Measurements from ENCODE around the gene NBAS.
"Not testable (repeated sequence)": the region's sequence is repeated elsewhere in the genome, so short reads cannot be mapped to it uniquely, and the experiment has no call there.

NBAS gene

GRCh38 chr2:15533860-15534480 is 27.2 kb downstream of the NBAS start:
- in situ Hi-C loops (cut with MboI; ENCODE audit: low sequenced_read_pairs) = no loop called here

- in situ Hi-C loops (cut with MboI; ENCODE audit: low sequenced_read_pairs) = no loop called here
Observed at GRCh38 chr2:15532996-15533395, 28.1 kb downstream of the NBAS start.

- in situ Hi-C loops (cut with MboI; ENCODE audit: low sequenced_read_pairs) = no loop called here
Observed at GRCh38 chr2:15531095-15531854, 29.9 kb downstream of the NBAS start.

DNA sequence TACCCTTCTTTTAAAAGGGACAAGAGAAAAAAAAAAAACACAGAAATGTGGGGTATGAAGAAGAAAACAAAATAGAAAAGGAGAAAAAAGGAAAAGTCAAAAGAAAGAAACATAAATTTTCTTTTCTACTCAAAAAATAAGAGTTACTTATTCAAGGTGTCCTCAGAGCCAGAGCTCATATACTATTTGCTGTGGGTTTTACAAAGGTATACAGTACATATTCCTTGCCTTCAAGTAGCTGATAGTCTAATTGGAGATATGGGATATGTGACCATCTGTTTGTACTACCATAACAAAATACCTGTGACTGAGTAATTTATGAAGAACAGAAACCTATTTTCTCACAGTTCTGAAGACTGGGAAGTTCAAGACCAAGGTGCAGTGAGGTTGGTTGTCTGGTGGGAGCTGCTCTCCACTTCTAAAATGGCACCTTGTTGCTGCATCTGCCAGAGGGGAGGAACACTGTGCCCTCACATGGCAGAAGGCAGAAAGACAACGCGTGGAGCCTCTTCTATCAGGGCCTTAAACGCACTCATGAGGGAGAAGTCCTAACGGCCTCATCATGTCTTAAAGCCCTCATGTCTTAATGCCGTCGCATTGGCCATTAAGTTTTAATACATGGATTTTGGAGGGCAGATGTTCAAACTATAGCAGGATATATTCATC is 33.9 kb downstream of the NBAS start:
- in situ Hi-C loops (cut with MboI; ENCODE audit: low sequenced_read_pairs) = no loop called here

DNA sequence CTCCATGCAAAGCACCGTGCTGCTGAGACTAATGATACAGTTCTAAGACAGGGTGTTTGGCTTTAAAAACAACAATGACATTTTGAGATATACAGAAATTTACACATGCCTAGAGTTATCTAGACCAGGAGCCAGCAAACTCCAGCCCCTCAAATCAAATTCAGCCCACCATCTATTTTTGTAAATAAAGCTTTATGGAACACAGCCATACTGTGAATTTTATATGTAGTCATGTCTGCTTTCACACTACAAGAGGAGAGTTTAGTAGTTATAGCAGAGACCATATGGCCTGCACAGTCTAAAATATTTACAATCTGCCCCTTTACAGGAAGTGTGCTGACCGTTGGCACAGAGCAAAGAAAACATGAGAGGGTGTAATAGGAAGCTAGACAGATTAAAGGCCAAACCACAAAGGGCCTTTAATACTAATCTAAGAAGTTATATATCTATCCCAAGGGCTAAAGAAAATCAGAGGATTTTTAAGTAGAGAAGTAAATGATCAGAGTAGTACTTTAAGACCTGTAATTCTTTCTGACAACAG is 39.4 kb downstream of the NBAS start:
- in situ Hi-C loops (cut with MboI; ENCODE audit: low sequenced_read_pairs) = no loop called here

DNA sequence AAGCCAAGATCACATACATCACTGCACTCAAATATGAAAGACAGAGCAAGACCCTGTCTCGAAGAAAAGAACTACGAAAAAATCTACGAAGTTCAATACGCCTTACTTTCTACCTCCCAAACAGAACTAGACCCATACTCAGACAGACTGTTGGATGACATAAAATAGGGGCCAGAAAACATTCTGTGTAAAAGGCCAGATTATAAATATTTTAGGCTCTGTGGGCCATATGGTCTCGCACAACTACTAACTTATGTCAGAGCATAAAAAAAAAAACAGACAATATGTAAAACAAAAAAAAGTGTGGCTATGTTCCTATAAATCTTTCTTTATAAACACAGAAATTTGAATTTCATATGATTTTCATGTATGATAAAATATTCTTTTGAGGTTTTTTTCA is 40.8 kb downstream of the NBAS start:
- in situ Hi-C loops (cut with MboI; ENCODE audit: low sequenced_read_pairs) = no loop called here

DNA sequence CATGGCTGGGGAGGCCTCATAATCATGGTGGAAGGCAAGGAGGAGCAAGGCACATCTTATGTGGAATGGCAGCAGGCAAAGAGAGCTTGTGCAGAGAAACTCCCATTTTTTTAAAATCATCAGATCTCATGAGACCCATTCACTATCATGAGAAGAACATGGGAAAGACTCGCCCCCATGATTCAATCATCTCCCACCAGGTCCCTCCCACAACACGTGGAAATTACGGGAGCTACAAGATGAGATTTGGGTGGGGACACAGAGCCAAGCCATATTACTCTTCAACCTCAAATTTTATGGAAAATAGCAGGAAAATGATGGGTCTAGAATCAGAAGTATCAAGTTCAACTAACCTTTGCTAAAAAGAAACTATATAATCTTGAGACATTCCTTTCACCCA is 42.4 kb downstream of the NBAS start:
- in situ Hi-C loops (cut with MboI; ENCODE audit: low sequenced_read_pairs) = not testable (repeated sequence)

GRCh38 chr2:15517793-15518192 is 43.3 kb downstream of the NBAS start:
- in situ Hi-C loops (cut with MboI; ENCODE audit: low sequenced_read_pairs) = no loop called here

DNA sequence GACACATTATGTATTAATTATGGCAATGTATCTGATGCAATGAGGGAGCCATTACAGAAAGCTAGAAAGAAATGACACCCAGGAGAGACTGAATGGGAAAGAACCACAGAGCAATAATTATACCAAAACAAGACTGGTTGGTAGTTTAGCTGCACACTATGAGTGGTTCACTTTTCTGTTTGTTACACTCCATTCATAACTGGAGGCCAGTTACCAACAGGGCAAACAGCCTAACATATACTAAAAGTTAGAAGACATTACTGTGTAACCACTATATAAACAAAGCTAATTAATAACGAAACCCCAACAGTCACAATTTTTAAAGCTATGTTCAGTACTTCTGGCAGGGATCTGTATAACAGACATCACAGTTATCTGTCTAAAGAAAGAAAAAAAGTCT is 49.4 kb downstream of the NBAS start:
- in situ Hi-C loops (cut with MboI; ENCODE audit: low sequenced_read_pairs) = no loop called here

GRCh38 chr2:15510552-15510951 is 50.6 kb downstream of the NBAS start:
- in situ Hi-C loops (cut with MboI; ENCODE audit: low sequenced_read_pairs) = no loop called here

- in situ Hi-C loops (cut with MboI; ENCODE audit: low sequenced_read_pairs) = no loop called here
Observed at GRCh38 chr2:15510131-15510530, 51.0 kb downstream of the NBAS start.

DNA sequence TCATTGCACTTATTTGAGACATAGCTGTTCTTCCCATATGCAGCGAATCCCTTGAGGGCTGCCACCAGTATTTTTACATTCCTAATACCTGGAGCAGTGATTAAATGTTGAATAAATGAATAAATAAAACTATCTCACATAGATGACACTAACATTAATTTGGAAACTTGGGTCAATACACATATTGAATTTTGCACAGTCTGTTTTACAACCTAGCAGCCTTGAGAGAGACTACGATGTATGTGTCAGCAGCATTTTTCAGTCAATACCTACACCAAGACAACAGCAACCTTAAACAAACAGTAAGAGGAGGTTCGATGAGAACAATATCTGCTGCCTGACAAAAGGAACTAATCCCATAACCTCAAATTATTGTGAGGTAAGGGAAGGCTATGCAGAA is 53.4 kb downstream of the NBAS start:
- in situ Hi-C loops (cut with MboI; ENCODE audit: low sequenced_read_pairs) = no loop called here

DNA sequence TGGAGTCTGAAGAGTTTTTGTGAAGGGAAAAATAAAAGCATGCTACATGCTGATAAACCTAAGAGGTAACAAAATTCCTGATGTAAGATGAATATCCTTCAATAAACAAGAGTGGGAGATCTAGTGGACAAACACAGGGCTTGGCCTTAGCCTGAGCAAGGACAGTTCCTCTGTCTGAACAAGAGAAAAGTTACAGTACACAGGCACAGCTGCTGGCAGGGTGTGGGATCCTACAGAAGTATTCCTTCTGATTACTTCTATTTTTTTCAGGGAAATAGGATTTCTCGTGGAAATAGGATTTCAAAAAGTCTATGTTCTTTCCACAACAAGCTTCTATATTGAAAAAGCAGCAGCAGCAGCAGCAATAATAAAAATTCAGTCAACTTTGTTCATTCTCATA is 54.1 kb downstream of the NBAS start:
- in situ Hi-C loops (cut with MboI; ENCODE audit: low sequenced_read_pairs) = no loop called here

GRCh38 chr2:15506229-15506819 is 54.8 kb downstream of the NBAS start:
- in situ Hi-C loops (cut with MboI; ENCODE audit: low sequenced_read_pairs) = no loop called here

DNA sequence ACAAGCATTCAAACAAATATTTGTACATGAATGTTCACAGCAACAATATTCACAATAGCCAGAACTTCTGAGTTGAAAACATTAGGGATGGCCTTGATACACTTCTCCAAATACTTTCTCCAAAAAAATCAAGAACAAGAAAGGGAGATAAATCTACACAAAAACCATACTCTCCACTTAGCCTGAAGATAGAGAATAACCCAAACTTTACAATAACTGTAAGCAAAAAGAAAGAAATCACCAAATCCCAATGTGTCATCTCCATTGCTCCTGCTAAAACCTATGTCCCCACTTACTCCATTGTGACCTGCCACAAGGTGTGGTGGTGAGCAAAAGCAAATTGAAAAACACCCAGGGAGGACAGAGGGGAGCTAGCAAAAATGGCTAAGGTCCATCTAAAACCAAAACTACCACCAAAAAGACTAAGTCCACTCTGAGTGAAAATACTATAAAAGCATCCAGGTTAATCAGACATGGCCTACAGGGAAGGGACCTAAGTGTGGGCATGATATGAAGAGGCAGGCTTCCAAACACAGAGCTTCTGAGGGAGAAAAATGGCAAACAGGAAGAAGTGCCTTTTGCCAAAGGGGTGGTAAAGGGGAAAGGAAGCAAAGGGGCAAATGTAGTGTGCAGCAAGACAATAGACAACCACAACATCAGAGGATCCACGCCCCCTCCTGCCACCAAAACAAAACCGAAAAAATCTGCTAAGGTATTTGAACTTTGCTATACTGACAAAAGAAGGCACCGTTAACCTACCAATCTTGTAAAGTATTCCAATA is 56.1 kb downstream of the NBAS start:
- in situ Hi-C loops (cut with MboI; ENCODE audit: low sequenced_read_pairs) = no loop called here

DNA sequence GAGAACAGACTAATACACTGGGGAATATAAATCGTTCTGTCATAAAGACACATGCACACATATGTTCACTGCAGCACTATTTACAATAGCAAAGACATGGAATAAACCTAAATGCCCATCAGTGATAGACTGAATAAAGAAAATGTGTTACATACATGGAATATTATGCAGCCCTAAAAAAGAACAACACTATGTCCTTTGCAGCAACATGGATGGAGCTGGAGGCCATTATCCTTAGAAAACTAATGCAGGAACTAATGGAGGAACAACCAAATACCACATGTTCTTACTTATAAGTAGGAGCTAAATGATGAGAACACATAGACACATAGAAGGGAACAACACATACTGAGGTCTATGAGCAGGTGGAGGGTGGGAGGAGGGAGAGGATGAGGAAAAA is 61.9 kb downstream of the NBAS start:
- in situ Hi-C loops (cut with MboI; ENCODE audit: low sequenced_read_pairs) = not testable (repeated sequence)

DNA sequence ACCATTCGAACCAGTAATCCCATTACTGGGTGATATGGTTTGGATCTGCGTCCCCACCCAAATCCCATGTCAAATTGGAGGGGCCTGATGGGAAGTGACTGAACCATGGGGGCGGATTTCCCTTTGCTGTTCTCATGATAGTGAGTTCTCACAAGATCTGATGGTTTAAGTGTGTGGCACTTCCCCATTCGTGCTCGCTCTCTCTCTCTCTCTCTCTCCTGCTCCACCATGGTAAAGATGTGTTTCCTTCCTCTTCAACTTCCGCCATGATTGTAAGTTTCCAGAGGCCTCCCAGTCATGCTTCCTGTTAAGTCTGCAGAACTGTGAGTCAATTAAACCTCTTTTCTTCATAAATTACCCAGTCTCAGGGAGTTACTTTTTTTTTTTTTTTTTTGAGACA is 62.6 kb downstream of the NBAS start:
- in situ Hi-C loops (cut with MboI; ENCODE audit: low sequenced_read_pairs) = no loop called here

- in situ Hi-C loops (cut with MboI; ENCODE audit: low sequenced_read_pairs) = no loop called here
Observed at GRCh38 chr2:15494877-15495276, 66.3 kb downstream of the NBAS start.

DNA sequence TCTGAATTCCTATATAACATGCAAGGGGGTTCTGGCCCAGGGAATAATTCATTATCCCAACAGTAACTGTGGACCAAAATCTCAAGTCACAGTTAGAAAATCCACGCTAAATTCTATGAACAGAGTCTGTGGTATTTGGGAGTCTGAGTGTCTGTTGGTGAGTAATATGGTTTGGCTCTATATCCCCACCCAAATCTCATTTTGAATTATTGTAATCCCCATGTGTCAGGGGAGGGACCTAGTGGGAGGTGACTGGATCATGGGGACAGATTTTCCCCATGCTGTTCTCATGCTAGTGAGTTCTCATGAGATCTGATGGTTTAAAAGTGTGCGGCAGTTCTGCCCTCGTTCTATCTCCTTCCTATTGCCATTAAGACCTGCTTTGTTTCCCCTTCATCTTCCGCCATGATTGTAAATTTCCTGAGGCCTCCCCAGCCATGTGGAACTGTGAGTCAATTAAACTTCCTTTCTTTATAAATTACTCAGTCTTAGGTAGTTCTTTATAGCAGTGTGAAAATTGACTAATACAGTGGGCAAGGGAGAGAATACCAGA is 68.3 kb downstream of the NBAS start:
- in situ Hi-C loops (cut with MboI; ENCODE audit: low sequenced_read_pairs) = no loop called here

DNA sequence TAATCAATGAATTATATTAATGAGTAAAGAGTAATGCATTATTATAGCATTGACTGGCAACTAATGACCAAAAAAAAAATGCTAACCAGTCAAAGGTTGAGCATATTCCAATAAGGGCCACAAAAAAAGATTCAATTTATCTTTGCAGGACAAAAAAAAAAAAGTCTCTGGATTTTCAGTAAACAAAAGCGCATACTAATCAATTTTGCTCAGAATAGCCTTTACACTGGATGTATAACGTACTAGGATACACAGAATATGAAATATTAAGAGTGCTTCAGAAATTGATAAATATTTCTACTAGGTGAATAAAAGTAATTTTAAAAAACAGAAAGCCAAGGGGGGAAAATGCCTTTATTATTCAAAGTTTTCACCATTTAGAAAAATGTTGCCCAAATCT is 74.4 kb downstream of the NBAS start:
- in situ Hi-C loops (cut with MboI; ENCODE audit: low sequenced_read_pairs) = no loop called here

DNA sequence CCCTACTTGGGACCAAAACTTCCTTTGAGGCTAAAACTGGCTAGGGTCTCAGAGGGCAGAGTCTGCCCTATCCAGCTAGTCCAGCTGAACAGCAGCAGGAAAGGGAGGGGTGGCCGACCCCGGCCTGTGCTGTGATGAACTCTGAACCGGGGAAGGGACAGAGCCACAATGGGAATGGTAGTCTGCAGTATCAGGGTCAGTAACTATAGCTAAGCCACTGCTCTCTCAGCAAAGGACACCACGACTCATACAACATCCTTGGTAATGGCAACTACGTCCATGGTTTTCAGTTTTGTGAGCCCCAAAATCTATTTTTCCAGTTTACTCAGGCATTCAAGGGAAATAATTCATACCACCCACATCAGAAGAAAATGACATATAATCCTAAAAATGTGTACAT is 75.2 kb downstream of the NBAS start:
- in situ Hi-C loops (cut with MboI; ENCODE audit: low sequenced_read_pairs) = no loop called here
